DMS53 (cell line): ENCODE measurements around the gene WASF2.
A peak's percentile ranks its signal among the peaks of the same experiment; 100 is the strongest.

Experiments used
- DNase-seq: peaks from one replicate; lab custom pipeline; 2025; lab: John Stamatoyannopoulos, UW

The WASF2 gene

GRCh38 chr1:27374362-27375086 lies 115.4 kb downstream of the WASF2 start, which contains the start of gene FCN3:
Gene FCN3, minus strand, starts transcription at chr1:27374824. Its CDS starts 6 bp downstream, at chr1:27374818.
- no peak for DNase-seq

GRCh38 chr1:27372808-27373690 lies 116.9 kb downstream of the WASF2 start:
- peak; percentile 27 for DNase-seq

GRCh38 chr1:27372022-27372807 lies 117.8 kb downstream of the WASF2 start:
- DNase-seq: no peak

- DNase-seq: peak; percentile 45
Observed at GRCh38 chr1:27368869-27369582, 120.9 kb downstream of the WASF2 start.

GRCh38 chr1:27367160-27367650 lies 122.8 kb downstream of the WASF2 start:
- DNase-seq: no peak

GRCh38 chr1:27366411-27367159 lies 123.4 kb downstream of the WASF2 start, which contains the start of gene MAP3K6:
Gene MAP3K6, minus strand, starts transcription at chr1:27366961. Its CDS starts 364 bp downstream, at chr1:27366597.
- peak; percentile 90 for DNase-seq

GRCh38 chr1:27366113-27366410 lies 123.9 kb downstream of the WASF2 start:
- DNase-seq: peak; percentile 90

- peak; percentile 94 for DNase-seq
Observed at GRCh38 chr1:27365372-27366112, 124.4 kb downstream of the WASF2 start.

GRCh38 chr1:27364696-27365371 lies 125.1 kb downstream of the WASF2 start:
- DNase-seq: no peak

- DNase-seq: no peak
Observed at GRCh38 chr1:27363766-27364695, 125.9 kb downstream of the WASF2 start.

- no peak for DNase-seq
Observed at GRCh38 chr1:27361553-27361952, 128.4 kb downstream of the WASF2 start.

GRCh38 chr1:27361044-27361402 lies 128.9 kb downstream of the WASF2 start:
- no peak for DNase-seq

GRCh38 chr1:27360159-27361043 lies 129.6 kb downstream of the WASF2 start:
- DNase-seq: no peak

GRCh38 chr1:27359822-27360158 lies 130.2 kb downstream of the WASF2 start:
- no peak for DNase-seq

GRCh38 chr1:27358928-27359313 lies 131.0 kb downstream of the WASF2 start:
- no peak for DNase-seq

- no peak for DNase-seq
Observed at GRCh38 chr1:27358038-27358927, 131.7 kb downstream of the WASF2 start.
